HG02642 (cell line): ENCODE data around the gene ADAMTS12.
"Not testable (repeated sequence)": the region's sequence is repeated elsewhere in the genome, so short reads cannot be mapped to it uniquely, and the experiment has no call there.

ENCODE experiments used
- ATAC-seq: cut with Tn5 transposase; IDR thresholded peaks from one replicate; pipeline ENCODE4 v1.9.1; 2021; ENCODE audit warnings: mild to moderate bottlenecking; ENCODE audit not compliant: unreplicated experiment, poor library complexity

ADAMTS12 gene

GRCh38 chr5:33557605-33558004 is 334.2 kb downstream of the ADAMTS12 start:
- ATAC-seq = no peak

GRCh38 chr5:33556330-33557328 is 335.2 kb downstream of the ADAMTS12 start:
- no peak for ATAC-seq

DNA sequence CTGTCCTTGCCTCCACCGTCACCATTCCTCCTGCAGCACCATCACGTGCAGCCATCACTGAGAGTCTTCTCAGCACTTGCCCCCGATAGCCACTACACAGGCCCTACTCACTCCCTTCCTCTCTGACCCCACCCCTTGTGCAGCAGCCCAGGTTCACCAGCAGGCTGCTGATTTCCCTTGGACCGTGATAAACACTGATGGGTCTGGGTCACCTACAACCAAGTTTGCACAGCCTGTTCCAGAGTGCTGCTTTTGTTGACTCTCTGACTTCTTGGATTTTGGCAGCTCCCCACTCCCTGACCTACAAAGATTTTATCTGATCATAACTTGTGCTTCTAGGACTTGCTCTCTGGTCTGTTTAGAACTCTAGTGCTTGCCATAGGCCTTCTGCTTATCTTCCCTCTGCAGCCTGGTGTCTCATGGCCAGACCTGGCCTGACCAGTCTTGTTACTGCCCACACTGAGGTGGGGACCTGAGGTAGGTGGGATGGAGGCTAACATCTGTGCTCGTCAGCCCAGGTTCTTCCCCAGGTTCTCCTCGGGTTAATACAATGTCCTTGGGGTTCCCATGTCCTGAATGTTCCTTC is 341.7 kb downstream of the ADAMTS12 start:
- no peak for ATAC-seq

GRCh38 chr5:33539790-33540189 is 352.0 kb downstream of the ADAMTS12 start:
- not testable (repeated sequence) for ATAC-seq

- no peak for ATAC-seq
These were observed 352.6 kb downstream of the ADAMTS12 start for GRCh38 chr5:33539212-33539611.

DNA sequence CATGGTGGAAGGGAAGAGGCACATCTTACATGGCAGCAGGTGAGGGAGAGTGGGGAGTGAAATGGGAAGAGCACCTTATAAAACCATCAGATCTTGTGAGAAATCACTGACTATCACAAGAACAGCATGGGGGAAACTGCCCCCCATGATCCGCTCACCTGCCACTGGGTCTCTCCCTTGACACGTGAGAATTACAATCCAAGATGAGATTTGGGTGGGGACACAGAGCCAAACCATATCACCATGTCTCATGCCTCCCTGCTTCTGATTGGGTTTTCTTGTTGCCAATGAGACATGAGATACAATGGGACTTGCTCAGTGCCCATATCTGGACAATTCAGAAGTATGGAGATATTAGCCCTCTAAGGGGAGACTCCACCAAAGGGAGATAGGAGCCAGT is 353.6 kb downstream of the ADAMTS12 start:
- ATAC-seq = no peak

- ATAC-seq = no peak
These were observed 354.6 kb downstream of the ADAMTS12 start for GRCh38 chr5:33537240-33537639.

DNA sequence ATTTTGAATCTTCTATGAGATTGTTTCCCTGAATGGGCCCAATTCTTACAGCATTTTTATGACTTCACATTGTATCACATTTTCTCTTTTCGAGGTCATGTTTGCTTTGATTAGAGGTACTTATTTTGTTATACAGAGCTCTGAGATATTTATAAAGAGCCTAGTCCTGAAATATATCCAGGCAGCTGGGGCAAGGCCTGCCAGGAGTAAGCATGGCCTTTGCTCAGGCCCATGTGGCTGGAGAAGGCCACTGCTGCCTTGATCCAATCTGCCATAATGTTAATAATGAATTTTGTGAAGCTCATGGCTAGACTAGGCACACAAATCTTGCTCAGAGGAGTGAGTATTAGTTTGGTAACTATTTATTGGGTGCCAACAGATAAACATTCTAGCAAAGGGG is 355.0 kb downstream of the ADAMTS12 start:
- no peak for ATAC-seq

DNA sequence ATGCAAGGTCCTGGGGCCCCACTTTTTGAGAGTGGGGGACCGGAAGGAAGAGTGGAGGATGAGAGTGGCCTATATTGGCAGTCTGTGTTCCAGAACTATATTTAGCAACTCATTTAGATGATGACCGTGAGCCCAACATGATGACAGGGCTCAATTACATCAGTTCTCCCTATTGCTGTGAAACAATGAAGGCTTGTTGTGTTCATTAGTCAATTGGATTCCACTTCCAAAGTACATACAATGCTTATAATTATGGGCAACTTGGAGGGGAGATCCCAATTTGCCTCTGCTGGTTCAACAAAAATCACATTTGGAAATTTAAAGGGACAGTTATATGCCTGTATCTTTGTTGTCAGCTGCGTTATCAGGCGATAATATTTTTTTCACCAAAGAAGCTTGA is 360.0 kb downstream of the ADAMTS12 start:
- no peak for ATAC-seq

DNA sequence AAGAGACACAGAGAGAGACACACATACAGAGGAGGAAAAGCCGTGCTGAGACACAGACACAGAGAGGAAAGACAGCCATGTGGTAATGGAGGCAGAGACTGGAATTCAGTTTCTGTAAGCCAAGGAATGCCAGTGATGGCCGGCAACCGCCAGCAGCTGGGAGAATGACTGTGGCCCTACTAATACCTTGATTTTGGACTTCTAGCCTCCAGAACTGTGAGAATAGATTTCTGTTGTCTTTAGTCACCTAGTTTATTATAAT is 360.8 kb downstream of the ADAMTS12 start:
- no peak for ATAC-seq

DNA sequence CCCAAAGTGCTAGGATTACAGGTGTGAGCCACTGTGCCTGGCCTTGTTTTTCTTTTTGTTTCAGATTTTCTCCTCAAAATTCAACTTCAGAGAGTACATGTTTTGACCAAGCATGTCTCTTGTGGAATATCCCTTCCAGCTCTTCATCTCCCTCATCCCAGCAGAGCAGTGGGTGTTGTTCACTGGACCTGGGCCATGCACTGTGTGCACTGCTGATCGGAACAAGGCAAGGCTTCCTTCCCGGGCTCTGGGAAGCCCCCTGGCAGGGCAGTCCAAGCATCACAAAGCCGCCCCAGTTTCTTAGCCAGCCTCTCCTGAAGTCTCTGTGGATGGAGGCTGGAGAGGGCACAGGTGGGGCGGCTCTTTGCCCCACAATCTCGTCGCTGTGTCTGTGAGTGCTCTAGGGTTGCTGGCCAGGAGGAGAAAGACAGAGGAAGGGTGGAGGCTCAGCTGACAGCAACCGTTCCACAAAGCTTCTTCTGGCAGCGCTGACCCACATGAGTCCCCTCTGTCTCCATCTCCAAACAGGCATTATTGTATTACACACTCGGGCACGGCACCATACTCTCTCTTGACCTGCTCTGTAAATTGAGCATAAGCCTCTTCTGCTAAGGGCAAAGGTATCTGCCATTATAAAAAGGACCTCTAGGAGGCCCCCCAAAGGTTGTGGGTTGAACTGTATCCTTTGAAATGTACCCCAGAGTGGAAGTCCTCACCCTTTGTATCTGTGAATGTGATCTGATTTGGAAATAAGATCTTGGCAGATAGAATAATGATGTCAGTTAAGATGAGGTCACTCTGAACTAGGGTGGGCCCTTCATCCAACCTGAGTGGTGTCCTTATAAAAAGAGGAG is 361.4 kb downstream of the ADAMTS12 start:
- no peak for ATAC-seq

GRCh38 chr5:33527696-33528095 is 364.1 kb downstream of the ADAMTS12 start:
- ATAC-seq = no peak

DNA sequence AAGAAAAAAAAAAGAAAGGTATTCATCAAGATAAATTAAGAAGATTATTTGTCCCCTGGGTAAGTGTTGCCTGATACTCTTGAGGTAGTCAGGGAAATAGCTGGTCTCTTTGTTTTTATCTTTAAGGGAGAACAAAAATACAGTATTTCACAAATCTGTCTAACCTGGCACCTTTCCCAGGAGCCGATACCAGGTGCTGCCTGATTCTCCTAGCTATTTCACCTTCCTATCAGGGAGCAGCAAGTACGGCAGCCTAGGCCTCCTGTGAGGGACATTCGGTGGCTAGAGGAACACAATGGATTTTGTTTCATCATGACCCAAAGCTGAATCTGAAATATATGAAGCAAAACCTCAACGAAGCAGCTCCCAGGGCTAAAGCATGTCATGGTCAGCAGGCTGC is 365.0 kb downstream of the ADAMTS12 start:
- no peak for ATAC-seq

- ATAC-seq = no peak
These were observed 367.3 kb downstream of the ADAMTS12 start for GRCh38 chr5:33524476-33524875.

- no peak for ATAC-seq
These were observed 368.5 kb downstream of the ADAMTS12 start for GRCh38 chr5:33523208-33523771.

DNA sequence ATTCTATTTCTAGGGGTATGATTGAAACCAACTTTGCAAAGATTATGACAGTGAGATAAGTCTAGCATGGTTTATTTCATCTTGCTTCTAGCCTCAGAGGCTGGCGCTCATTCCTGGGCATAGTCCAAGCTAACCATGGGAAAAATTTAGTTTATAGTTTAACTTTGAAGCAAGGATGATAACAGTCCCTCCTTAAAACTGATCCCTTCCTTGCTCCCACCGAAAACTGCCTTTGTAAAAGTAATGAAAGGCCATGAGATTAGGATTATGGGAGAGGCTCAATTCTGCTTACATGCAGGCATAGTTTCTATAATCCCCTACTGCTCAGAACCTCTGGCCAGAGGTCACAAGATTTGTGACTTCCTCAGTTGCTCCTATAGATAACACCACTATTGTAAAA is 375.4 kb downstream of the ADAMTS12 start:
- ATAC-seq = no peak

GRCh38 chr5:33515366-33515765 is 376.4 kb downstream of the ADAMTS12 start:
- not testable (repeated sequence) for ATAC-seq

DNA sequence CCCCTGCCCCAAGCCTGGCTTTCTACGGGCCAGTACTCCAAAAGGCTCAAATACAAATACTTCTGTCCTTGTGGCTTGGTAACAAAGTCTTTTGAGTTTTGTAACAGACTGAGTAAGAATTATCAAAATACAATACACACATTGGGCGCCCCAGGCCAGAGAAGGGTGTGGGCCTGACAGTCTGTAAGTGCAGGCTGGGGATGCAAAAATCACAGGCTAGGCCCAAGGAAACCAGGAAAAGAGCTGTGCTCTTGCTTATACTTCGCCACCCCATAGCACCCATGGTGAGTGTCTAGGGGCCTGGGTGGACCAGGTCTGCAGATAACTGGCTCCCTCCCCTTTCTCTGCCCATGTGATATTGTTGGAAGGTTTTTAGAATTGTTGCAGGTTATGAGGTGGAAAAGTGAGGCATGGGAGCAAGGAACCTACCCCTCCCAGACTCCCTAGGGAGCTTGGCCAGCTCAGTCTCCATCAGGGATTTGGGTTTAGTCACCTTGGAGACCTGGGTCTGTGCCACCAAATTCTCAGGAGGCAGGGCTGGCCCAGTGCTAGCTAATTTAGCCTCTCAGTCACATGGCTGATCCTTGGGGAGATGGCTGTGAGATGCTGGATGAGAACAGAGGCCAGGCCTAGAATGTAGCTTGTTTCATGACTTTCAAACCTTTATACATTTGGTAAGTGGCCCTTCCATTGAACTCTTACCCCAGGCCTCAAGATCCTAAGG is 378.2 kb downstream of the ADAMTS12 start:
- ATAC-seq = no peak

DNA sequence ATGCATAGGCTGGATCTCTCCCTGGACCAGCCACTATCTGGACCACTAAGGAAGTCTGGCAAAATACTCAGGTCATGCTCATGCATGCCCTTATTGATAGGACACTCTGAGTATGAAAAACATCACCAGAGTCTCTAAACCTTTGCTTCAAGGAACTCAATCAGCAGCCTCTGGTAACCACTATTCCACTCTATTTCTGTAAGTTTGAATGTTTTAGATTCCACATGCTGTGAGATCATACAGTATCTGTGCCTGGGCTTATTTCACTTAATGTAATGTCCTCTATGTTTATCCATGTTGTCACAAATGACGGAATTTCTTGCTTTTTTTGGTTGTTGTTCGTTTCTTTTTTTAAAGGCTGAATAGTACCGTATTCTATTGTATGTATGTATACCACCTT is 382.8 kb downstream of the ADAMTS12 start:
- no peak for ATAC-seq

- ATAC-seq = no peak
These were observed 384.4 kb downstream of the ADAMTS12 start for GRCh38 chr5:33507426-33507825.
